ENCODE measurements around the gene PHETA1.

The PHETA1 gene, protein sequence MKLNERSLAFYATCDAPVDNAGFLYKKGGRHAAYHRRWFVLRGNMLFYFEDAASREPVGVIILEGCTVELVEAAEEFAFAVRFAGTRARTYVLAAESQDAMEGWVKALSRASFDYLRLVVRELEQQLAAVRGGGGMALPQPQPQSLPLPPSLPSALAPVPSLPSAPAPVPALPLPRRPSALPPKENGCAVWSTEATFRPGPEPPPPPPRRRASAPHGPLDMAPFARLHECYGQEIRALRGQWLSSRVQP

DNA sequence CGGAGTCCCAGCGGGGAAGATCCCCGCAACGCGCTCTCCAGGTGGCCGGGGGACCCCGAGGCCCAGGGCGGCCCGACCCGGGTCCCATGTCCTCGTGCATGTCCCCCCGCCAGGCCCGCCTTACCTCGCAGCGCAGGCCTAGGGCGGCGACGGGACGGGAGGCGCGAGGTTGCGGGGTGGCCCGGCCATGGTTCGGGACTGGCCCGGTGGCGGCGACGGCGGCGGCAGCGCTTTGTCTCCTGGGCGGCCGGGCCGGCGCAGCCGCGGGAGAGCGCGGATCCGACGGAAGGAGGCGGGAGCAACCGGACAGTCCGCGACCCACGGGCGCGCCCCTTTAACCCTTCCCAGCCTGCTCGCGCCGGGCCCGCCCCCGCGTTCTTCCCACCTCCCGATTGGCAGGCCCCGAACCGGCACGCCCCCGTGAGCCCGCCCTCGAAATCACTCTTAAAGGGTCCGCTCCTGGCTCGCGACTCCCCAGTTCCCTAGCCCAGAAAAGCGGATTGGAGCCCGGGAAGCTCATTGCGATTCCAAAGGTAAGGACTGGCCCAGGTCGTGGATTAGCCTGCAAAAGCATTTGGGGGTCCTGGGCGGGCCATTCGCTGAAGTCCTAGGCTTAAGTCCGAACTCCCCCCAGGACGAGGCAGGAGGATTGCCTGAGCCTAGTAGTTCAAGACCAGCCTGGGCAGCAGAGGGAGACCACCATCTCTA is at the start of gene PHETA1:
Gene PHETA1 (minus strand): TSS at position 308 of the 708 bp plus-strand sequence. CDS start 5,668 bp downstream, outside the sequence.
- peak; percentile 70 to 83 for DNase-seq (ENCODE audit: low read depth in 2 of 2)

DNA sequence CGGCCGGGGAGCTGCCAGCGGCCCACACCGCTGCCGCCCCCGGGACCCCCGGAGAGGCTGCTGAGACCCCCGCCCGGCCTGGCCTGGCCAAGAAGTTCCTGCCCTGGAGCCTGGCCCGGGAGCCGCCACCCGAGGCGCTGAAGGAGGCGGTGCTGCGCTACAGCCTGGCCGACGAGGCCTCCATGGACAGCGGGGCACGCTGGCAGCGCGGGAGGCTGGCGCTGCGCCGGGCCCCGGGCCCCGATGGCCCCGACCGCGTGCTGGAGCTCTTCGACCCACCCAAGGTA is 49.6 kb upstream of the PHETA1 start:
- DNase-seq (ENCODE audit: low read depth in 2 of 2): no peak

DNA sequence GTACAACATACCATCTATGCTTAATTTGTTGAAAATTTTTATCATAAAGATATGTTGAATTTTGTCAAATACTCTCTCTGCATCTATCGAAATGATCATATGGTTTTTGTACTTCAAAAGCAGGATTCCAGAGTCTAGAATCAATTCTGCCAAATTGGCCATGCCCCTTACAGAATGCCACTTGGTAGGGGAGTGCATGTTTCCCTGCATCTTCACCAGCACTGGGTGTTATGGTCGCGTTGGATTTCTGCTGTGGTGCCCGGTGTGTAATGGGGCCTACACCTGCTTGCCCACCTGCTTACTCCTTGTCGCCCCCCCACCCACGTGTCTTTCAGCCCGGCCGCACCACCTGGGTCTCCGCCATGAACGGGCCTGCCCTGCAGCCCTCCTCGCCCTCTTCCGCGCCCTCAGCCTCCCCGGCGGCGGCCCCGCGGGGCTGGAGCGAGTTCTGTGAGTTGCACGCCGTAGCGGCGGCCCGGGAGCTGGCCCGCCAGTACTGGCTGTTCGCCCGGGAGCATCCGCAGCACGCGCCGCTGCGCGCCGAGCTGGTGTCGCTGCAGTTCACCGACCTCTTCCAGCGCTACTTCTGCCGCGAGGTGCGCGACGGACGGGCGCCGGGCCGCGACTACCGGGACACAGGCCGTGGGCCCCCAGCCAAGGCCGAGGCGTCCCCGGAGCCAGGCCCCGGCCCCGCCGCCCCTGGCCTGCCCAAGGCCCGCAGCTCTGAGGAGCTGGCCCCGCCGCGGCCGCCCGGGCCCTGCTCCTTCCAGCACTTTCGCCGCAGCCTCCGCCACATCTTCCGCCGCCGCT is 49.1 kb upstream of the PHETA1 start:
- DNase-seq (ENCODE audit: low read depth in 2 of 2): no peak

DNA sequence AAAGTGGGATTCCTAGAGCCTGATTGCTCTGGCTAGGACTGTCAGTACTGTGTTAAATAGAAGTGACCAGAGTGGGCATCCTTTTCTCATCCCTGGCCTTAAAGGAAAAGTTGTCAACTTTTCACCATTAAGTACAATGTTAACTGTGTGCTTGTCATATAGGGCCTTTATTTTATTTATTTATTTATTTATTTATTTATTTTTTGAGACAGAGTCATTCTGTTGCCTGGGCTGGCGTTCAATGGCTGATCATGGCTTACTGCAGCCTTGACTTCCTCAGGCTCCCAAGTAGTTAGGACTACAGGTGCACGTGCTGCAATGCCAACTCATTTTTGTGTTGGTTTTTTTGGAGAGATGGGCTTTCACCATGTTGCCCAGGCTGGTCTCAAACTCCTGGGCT is 48.4 kb upstream of the PHETA1 start:
- DNase-seq (ENCODE audit: low read depth in 2 of 2): no peak

DNA sequence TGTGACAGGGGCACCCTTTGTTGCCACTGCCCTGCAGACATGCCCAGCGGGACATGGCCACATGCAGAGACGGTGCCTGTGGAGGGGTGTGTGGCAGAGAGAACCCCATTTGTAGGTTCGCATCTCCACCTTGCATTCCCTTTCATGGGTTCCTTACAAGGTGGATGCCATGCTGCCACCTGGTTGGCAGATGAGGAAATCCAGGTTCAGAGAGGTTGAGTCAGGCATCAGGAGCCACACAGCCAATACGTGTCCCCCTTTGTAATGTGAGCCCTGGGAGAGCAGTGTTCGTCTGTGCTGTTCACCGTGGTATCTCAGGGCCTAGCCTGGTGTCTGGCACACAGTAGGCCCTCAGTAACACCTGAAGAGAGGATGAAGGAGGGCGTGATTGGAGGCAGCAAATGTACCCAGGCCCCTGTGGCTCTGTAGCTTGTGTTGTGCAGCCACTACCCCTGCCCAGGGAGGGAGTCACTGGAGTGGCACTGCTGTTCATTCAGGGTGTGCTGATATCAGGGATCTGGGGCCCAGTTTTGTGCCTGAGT is 45.9 kb upstream of the PHETA1 start:
- DNase-seq (ENCODE audit: low read depth in 2 of 2): no peak

DNA sequence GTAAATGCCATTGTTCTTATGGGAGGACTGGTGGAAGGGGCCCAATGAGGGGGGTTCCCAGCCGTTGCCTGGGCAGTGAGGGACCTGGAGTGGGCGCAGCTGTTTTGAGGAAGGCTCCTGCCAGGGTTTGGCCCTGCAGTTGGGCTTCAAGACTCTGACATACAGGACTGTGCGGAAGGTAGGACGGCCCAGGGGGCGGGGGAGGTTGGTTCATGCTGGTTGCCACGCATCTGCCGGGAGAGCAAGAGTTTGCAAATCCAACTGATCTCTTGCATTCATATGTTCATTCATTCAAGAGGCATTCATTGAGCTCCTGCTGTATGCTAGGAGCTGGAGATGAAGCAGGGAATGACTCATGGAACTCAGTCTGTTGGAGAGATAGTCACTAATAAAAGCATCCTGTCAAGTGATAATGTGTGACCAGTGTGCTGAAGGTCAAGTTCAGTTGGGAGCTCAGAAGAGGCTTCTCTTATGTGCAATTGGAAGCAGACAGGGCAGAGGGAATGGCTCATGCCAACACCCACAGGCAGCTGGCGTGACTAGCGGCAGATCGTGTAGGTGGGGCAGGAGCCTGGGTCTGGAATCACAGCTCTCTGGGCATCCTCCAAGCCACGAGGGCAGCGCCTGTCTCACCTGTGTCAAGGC is 44.7 kb upstream of the PHETA1 start:
- DNase-seq (ENCODE audit: low read depth in 2 of 2): no peak

DNA sequence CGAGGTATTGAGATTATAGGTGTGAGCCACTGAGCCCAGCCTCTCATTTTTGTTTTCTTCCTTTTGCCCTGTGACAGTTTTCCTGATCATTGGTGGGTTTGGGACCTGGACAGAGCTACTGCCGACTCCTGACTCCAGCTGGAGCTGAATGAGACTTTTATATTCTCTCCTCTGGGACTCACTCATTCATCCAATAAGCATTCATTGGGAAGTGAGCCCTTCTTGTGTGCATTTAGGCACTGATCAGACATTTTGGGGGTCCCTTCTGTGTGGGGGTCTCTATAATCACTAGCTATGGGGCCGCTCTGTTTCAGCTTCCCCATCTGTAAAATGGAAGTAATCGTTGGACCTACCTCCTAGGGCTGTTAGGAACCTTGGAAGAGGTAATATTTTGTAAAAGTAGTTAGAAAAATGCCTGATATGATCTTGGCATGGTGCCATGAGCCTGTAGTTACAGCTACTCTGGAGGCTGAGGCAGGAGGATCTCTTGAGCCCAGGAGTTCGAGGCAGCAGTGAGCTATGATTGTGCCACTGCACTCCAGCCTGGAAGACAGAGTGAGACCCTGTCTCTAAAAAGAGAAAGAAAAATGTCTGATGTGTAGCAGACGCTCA is 44.0 kb upstream of the PHETA1 start:
- DNase-seq (ENCODE audit: low read depth in 2 of 2): no peak

DNA sequence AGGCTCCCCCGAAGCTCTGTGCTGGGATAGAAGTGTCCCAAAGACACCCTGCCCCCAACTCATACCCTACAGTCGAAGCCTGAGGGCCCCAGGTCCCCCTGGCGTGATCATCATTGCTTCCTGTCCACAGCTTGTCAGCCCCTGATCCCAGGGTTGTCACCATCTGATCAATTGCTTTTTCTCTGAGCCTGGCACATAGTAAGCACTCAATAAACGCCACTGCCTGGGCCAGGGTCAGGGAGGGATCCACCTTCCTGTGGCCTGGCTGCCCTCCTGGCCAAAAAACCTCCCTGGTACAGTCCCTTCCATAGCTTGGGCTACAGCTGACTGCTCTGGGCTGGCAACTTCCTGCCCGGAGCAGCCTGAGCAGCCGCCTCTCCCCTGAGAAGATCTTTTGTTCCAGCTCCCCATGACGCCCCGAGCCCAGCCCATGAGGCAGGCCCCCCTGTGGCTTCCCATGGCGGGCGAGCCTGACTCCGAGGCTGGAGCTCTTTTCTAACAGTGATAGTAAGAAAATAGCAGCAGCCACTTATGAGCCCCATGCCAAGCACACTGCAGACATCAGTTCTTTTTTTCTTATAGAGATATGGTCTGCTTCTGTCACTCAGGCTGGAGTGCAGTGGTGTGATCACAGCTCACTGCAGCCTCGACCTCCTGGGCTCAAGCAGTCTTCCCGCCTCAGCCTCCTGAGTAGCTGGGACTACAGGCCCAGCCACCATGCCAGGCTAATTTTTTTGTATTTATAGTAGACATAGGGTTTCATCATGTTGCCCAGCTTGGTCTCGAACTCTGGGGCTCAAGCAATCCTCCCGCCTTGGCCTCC is 43.3 kb upstream of the PHETA1 start:
- DNase-seq (ENCODE audit: low read depth in 2 of 2): no peak

DNA sequence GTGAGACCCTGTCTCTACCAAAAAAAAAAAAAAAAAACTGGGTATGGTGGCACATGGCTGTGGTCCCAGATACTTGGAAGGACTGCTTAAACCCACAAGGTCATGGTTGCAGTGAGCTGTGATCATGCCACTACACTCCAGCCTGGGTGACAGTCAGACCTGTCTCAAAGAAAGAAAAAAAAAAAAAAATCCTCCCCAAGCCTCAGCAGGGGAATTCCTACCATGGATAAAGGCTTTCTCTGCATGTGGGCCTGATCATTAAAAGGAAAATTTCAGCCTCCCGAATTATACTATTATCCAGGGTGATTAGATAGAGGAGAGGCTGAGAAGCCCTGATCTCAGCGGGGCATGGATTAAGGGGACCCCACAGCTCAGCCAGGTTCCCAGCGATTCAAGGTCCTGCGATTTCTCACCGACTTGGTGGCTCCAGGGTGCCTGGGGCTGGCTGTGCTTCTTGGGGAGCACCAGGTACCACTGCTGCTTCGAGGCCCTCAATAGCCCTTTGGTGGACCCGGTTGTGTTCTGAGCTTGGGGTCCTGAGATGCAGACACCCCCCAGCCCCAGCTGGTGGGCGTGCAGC is 42.4 kb upstream of the PHETA1 start:
- no peak for DNase-seq (ENCODE audit: low read depth in 2 of 2)

DNA sequence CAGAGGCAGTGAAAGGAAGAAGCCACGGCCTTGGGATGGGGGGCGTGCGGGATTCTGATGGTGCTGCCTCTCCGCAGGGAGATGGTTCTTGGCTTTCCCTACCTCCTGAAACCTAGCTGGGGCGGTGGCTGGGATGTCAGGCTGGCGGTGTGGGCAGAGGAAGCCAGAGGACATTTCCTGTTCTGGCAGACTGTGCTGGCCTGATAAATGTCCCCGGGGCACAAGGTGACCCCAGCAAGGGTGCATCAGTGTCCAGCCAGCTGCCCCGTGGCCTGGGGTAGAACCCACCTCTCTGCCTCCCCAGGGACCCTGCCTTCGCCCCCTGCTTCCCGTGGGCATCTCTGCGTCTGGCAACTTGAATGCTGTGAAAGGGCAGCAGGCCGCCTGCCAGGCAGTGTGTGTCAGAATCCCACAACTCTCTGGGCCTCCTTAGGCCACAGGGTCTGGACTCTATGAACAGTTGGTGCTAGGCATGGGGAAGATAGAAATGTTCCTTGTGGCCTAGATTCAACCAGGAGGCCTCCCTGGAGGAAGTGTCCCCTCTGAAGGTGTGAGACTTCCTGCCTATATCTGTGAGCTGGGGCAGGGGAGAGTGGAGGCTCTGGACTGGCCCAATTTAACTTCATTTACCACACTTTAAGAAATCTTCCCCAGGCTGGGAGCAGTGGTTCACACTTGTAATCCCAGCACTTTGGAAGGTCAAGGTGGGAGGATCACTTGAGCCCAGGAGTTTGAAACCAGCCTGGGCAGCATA is 41.7 kb upstream of the PHETA1 start:
- DNase-seq (ENCODE audit: low read depth in 2 of 2): no peak

DNA sequence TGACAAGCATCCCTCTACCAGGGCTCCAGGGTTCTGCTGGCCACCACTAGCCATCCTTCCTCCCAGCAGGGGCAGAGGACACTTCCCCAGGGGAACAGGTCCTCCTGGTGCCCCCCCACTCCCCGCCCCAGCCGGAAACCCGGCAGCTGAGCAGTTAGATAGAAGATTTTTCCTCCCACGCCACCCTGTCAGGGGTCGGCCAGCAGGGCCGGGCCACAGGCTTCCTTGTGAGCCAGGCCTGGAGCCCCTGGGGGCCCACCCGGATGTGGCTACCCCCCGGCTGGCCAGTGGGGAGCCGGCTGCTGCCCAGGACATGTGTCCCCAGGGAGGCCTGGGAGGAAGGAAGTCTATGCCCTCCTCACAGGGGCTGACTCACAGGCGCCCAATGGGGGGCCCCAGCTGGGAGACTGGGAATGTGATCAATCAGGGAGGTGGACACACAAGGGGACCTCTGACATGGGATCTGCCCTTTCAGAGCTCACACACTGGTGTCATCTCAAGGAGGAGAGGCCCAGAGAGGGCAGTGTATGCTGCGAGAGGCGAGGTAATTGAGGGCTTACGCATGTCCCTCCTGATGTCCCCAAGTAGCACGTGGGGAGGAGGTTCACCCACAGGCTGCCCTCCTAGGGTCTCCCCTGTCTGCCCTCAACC is 41.0 kb upstream of the PHETA1 start:
- no peak for DNase-seq (ENCODE audit: low read depth in 2 of 2)

DNA sequence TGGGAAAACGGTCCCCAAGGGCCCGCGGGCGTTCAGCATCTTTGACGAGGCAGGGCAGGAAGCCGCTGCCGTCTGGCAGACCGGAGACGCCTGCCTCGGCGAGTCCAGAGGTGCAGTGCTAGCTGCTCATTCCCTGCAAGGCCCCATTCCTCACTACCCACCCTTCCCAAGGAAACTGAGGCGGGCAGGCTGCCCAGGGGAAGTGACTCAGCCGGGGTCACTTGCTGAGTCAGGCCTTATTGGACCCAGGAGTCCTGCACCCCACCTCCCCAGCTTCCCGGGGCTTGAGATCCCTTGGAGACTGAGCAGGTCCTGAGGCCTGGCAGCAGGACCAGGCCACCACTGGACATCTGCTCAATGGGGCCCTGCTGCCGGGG is 40.5 kb upstream of the PHETA1 start:
- no peak for DNase-seq (ENCODE audit: low read depth in 2 of 2)

DNA sequence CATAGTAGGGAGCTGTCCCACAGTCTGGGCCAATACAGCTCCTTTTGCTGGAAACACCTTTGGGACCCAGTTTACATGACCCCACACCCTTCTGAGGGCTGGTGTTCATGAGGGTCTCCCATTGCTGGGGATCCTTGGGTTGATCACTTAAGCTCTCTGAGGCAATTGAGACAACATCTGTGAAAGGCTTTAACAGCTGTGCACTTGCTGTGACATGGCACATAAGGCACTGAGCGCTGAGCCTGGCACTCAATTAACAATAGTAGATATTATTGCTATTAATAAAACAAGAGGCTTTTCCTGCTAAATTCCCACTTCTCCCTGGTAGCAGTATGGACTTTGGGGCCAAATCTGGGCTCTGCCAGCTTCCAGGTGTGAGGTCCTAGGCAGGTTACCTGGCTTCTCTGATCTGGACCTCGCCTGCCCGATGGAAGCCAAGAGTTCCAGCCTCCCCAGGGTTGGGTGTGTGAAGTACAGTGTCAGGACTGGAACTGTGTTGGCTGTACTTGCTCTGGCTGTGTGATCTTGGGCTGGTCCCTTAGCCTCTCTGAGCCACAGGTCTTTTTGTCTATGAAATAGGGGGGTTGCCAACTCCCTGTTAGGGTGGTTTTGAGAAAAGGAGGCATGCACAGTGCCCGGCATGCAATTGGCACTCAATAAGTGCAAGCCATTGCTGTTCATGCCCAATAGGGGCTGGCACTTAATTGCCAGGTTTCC is 39.9 kb upstream of the PHETA1 start:
- no peak for DNase-seq (ENCODE audit: low read depth in 2 of 2)

DNA sequence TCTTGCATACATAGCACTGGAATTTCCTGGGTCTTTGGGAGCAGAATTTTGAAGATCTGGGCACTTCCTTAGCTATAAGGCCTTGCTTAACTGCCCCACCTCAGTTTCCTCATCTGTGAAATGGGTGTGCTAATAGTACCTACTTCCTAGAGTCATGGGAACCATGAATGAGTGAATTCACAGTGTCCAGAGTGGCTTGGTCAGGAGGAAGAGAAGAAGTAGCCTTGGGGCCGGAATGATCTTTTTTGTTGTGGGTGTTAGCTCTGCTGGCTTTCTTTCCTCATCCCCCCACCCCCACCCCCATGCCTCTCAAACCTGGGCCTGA is 39.2 kb upstream of the PHETA1 start:
- DNase-seq (ENCODE audit: low read depth in 2 of 2): no peak

DNA sequence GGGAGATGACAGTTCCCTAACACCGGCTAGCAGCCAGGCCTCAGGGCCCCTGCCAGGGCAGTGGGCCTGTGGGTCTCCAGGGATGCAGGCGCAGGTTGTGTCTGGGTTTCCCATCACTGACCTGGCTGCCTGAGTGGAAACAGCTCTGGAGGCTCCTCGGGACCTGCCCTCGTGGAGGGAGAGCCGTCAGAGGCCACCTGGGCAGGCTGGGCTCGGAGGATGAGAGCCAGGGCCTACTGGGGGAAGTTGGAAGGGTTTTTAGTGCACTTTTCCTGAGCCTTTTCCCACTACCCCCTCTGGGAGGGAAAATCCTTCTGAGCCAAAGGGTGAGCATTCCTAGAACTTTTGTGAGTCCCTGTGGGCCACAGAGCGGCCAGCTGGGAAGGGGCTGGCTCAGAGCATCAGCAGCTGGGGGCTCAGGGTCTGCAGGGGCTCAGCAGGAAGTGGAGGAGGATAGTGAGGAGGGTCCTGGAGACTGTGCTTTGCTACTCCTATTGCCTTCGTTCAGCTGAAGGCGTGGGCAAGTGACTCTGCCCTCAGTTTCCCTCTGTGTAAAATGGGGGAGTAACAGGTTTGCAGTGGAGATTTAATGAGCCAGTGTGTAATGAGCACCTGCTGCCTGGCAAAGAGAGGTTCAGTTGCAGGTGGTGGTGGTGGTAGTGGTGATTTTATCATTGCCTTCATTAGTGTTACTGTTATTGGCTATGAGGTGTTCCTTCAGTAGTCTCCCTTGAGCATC is 38.7 kb upstream of the PHETA1 start:
- no peak for DNase-seq (ENCODE audit: low read depth in 2 of 2)

DNA sequence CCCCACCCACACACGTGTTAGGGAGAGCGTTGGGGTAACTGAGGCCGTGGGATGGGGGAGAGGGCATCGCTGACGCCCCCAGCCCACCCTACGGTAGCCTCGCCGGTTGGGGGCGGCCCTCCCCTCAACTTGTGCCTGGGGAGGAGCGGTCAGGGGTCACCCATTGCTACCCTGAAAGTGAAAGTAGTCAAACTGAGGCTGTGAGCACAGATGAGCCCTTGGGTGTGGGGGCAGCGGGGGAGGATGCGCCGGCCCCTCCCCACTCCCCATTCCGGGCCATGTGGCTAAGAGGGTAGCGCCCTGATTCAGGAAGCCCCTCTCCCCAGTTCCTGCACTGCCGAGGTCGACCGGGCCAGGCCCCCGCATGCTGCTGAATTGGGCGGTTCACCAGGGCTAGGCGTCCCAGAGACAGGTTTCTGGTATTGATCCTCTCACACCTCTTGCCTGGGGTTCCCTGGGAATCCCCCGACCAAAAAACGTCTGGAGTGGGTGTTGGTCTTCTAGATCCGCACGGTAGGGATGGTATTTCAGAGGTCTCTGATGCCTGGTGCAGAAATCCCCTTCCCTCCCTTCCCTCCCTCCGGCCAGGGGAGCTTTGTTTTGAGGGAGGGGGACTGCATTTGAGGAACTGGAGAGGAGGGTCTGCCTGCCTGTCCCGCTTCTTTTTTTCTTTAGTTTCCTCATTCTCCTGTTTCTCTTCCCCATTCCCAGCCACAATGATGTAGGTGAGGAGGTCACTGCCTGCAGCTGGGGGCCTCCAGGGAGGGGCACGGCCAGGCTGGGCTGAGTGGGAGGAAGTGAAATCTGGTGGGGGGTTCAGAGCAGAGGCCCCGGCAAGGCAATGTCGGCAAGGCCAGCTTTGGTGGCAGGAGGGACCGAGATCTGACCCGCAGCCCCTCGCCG is 37.8 kb upstream of the PHETA1 start:
- DNase-seq (ENCODE audit: low read depth in 2 of 2): peak in 1 of 2 donors; percentile 42

DNA sequence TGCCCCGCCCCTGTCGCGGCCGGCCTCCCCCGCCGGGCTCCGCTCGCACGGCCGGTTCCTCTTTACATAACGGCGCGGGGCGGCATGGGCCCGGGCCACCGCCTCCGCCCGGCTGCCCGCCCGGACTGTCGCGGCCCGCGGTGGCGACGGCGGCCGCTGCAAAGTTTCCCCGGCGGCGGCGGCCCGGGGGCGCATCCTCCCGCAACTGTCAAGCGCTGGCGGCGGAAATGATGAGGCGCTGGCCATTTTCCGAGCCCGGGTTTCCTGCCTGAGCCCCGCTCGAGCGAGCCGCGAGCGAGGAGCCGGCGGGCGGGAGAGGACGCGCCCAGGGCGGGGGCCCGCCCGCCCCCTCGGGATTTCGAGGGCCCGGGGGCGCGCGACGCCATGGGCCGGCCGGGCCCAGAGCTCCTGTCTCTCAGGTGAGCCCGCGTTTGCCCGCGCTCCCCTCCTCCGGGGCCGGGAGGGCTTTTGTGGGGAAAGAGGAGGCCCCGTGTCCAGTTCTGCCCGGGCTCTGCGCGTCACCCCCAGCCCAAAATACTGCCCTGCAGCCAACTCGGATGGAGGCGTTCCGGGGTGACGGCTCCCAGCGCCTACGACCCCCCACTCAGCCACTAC is 37.1 kb upstream of the PHETA1 start, which contains the start of gene SH2B3:
Gene SH2B3 (plus strand): TSS at position 65 of the 615 bp plus-strand sequence. CDS start 12,223 bp downstream, outside the sequence.
- peak; percentile 55 to 57 for DNase-seq (ENCODE audit: low read depth in 2 of 2)
